NCI-H2196 treated with DMSO at 0.1 percent for 48 hours (cell line): Measurements from ENCODE around the gene NOTCH2.
"Not testable (repeated sequence)": the region's sequence is repeated elsewhere in the genome, so short reads cannot be mapped to it uniquely, and the experiment has no call there.

Source experiments
- DNase-seq: peaks from one replicate; lab custom pipeline; 2025; ENCODE audit not compliant: unreplicated experiment; lab: John Stamatoyannopoulos, UW

Gene NOTCH2

DNA sequence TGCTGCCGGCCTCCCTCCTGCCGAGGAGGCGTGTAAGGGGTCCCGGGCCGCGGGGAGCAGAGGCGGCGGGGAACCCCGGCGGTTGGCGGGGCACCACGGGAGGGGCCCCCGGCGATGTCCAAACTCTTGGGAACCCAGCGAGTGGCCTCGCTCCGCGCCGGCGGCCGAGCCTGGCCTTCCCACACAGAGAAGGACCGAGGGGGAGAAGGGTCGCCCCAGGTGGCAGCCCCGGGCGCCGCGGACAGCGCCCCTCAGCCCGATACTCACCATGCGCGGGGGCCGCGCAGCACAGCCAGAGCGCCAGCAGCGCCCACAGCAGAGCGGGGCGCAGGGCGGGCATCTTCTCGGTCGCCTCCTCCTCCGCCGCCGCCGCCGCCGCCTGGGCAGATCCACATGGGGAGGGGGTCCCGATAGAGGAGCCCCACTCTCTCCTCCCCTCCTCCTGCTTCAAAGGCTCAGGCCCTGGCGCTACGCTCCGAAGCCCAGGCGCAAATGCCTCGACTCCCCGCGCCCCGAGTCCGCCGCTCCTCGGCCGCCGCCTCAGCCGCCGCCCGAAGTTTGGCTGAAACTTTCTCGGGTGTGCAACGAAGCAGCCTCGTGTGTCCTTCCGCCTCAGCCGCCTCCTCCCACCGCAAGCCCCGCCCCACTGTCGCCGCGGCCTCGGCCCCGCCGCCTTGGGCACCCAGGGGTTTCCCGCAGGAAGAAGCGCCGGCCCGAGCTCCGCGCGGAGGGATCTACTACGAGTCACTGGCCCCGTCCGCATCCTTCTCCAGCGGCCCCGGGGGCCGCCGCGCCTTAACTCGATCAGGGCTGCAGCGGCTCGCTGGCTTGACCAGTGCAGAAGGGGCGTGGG, at the start of gene NOTCH2:
TSS of gene NOTCH2 (minus strand) at position 596 of the 853 bp plus-strand sequence. CDS start at position 340, 256 bp downstream.
- not testable (repeated sequence) for DNase-seq

DNA sequence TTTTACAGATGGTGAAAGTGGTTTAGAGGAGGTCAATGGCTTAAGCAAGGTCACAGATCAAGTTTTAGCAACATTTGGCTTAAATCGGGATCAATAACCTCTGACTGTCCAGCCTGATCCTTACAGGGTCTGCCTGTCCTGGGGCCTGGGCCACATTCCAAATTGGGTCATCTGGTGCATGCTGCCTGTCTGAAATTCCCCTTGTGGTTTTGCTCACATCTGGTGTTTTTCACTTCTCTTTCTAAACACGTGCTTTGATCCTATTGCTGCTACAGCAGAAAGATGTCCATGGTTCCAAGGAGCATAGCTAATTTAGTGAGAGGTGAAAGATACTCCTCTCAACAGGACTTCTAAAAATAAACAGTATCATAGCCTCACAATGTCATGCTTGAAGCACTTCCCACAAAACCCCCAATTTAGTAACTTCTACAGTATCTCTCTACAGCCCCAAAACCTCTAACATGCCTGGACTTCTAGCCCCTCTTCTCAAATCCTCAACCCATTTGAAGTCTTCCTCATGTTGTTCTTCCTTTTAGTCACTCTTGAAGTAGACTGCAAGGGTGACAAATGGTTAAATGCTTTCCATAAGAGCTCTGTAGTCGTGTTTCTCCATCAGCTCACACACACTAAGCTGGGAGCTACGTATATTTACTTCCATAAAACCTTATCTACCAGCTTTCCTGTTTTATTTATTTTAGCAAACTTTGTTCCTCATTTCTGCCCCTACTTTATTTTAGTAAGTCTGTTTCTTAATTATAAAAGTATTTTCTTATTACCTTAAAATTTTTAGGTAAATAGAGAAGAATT, 48.1 kb upstream of the NOTCH2 start:
- DNase-seq: not testable (repeated sequence)

DNA sequence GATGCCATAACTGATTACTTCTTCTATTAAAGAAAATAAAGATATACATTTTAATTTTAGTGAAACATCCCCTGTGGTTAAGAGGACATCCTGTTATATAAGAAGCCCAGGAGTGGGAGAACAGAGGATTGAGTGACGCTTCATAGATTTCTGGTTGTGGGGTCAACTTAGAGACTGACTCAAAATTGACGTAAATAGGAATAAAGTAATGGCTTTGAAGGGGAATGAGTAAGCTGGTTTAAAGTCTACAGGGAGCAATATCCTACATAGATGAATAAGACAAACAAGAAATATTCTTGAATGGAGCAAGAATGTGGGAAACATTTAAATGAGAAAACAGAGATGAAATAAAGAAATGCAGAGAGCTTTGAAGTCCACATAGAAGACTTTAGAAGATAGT, 46.6 kb upstream of the NOTCH2 start:
- DNase-seq: not testable (repeated sequence)

DNA sequence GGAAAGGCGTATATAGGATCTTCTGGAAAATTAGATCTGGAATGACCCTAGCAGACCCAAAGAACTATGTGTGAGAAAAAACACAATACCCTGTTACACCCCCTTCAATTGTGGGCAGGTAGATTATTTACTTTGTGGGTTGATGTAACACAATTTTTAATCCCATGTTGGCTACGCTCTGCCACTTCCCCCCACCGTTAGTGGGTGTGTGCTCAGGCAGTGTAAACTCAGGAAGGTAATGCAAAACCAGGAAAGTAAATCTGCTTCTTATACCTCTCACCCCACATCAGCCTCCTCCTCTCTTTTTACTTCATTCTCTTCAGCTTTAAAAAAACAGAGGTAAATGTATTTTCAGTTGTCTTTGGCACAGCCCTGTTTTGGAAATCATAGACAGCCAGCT, 43.7 kb upstream of the NOTCH2 start:
- DNase-seq: not testable (repeated sequence)

DNA sequence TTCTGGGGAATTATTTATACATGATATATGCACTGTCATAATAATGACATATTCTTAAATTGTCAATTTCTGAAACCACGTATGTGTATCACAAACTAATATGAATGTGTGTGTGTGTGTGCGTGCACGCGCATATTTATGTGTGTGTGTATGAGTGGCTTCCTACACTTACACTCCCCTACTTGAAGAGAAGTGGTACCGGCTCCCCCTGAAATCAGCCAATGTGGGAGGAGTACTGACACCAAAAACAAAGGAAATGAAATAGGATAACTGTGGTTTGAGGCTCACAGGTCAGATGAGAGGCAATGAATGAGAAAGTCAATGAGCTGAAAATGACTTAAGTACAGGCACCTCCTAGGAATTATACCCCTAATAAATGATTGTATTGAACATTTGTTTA, 42.8 kb upstream of the NOTCH2 start:
- DNase-seq: not testable (repeated sequence)

DNA sequence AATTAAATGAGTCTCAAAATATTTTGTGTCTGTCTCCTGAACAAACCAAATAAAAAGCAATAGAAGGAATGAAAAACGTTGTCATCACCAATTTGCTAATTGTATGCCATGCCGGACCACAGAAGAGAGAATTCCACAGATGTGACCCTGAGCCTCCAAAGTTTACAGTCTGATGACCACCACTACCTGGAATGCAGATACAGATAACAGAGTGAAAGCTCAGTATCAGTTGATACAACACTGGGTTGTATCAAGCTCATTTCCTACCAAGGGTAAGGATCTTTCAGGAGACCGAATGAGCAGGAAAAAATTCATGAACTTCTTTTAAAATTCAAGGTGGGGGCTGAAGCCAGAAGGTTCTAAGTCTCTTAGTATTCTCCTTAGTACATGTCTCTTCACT, 42.3 kb upstream of the NOTCH2 start:
- not testable (repeated sequence) for DNase-seq

DNA sequence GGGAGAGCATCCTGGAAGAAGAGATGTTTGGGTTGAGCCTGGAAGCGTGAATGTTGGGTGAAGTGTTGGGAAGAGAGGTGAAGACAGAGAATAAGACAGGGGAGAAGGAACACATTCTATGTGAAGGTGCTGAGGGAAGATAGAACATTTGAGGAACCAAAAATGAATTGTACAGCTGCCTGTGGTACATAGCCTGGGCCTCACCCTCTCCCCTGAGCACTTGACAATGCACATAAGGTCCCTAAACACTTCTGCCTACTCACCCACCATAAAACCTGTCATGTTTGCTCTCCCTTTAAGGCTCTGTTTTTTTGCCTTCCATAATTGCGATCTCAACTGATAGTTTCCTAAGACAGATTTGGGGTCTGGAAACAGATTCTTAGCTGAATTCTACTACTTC, 41.5 kb upstream of the NOTCH2 start:
- DNase-seq: not testable (repeated sequence)

DNA sequence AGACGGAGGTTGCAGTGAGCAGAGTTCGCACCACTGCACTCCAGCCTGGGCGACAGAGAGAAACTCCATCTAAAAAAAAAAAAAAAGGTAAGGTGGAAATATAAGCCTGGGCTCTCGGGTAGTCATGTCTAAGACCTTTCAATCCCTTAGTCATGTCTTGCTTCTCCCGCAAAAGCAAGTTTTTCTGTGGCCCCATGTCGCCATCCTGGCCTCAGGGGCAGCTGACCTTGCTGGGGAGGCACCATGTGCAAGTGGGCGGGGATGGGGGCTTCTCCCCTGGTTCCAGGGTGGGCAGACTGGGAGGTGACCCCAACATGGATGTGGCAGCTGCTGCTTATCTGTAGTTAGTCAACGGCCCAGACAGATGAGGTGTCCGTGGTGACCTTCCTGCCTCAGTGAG, 40.2 kb upstream of the NOTCH2 start:
- DNase-seq: not testable (repeated sequence)

DNA sequence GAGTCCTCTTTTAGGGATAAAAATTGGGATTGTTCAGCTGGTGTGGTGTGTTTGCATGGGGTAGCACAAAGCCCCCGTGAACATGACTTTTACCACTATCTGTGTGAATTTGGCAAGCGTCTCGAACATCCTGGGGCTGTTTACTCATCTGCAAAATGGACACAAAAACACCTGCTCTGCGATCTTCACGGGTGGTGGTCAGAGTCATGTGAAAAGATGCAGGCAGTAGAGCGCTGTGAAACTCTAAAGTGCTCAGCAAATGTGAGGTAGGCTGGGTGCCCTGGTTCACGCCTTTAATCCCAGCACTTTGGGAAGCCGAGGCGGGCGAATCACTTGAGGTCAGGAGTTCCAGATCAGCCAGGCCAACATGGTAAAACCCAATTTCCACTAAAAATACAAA, 39.7 kb upstream of the NOTCH2 start:
- DNase-seq: not testable (repeated sequence)

DNA sequence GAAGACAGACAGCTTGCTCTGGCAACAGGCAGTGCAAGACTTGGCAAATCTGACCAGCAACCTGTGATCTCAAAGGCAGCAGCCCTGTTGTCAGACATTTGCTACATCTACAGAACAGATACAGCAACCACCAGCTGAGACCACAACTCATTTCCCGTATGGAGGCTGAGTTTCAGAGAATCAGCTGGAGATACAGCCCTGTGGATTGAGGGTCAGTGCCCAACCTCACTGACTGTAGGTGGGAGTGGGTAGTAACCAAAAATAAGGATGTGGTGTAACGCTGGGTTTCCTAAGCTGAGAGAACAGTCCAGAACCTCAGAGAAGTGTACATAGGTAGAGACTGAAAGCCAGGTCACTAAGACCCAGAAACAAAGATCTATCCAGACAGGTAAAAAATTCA, 35.8 kb upstream of the NOTCH2 start:
- DNase-seq: not testable (repeated sequence)

DNA sequence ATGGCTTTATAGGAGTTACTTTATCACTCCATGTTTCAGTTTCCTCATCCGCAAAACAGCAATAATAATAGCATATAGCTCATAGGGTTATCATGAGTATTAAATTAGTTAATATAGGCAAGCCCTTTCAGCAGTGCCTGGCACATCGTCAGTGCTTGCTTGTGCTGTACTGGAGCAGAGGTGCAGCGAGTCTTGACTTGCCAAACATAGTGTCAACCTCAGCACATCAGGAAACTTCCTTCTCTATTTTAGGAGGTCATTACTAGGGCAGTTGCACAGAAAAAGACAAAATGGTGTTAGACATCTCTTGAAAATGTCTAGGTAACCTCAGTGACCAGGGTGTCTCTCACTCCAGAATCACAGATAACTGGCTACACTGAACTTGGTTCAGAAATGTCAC, 34.3 kb upstream of the NOTCH2 start:
- not testable (repeated sequence) for DNase-seq

DNA sequence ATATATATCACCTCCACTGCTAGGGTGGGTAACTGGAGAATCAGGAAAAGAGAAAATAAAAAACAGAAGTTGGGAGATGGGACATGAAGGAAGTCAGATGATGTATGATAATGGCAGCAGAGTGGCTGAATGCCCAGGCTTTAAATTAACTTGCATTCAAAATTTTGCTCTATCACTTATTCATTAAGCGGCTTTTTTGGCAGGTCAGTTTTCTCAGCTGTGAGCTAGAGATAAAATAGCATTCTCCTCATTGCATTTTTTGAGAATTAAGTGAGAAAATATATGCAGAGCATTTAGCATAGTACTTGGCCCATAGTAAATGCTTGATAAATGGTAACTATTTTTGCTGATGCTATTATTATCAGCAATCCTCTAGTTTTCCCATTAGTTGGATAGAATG, 32.1 kb upstream of the NOTCH2 start:
- not testable (repeated sequence) for DNase-seq

DNA sequence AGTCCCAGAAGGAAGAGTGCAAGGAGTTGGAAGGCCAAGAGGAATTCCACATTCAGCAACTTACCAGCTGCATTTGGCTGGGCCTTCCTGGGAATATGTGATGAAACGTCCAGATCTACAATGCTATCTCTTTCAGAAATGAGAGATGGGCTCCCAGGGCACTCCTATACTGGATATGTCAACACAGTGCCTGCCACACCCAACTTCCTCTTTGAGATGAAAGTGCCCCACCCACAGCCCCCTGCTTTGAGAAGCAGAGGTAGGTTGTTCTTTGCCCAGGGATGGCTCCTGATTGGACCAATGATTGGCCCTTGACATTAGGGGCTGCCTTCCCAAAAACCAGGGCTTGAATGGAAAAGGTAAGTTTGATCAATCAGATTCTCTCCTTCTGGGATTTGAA, 31.1 kb upstream of the NOTCH2 start:
- DNase-seq: not testable (repeated sequence)

DNA sequence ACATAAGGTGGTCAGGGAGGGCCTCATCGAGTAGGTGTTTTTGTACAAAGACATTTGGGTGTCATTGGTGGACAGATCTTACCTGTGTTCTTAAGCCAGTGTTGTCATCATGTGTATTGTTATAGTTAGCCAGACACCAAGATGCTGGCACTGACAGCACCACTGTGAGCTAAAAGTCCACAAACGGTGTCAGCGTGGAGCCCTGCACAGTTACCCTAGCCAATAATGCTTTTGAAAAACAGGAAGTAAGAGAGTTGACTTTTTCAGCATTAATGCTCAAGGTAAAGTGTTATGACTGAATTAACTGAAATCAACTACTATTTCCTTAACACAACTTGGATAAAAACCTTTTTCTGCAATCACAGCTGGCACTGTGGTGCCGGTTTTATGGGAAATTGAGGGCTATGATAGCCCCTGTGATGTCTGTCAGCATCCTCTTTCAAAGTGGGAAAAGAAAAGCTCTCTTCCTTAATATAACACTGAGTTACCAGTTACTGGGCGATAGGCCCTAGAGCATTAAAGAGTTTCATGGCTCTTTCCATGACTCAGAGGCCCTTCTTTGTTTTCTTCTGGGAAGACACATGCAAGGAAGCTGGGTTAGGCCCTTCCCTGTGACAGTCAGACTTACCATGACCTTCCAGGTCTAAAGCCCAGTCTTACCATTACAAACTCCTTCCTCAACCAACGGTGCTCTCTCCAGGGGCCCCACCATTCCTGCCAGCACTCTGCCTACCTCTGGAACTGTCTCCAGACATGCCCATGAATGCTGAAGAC, 29.7 kb upstream of the NOTCH2 start:
- not testable (repeated sequence) for DNase-seq

DNA sequence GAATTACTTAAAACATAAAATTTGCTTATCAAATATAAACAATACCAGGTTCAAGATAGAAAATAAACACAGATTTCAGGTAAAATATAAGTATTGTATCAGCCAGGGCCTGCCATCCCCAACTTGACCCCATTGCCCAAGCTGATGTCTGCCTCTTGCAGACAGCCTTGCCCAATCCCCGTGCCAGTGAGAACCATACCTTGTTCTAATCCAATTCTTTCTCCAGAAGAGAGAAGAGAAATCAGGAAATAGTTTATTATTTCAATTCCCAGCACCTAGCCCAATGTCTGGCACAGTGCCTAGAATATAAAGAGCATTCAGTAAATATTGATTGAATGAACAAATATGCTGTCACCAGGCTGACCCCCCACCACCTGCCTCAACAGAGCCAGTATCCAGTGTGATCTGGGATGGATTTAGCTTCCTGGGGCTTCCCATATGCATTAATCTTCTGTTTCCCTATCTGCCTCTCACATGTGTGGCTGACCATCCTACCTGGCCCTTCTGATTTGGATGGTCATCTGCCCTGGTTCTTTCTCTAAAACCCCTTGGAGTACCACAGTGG, 27.6 kb upstream of the NOTCH2 start:
- DNase-seq: not testable (repeated sequence)

DNA sequence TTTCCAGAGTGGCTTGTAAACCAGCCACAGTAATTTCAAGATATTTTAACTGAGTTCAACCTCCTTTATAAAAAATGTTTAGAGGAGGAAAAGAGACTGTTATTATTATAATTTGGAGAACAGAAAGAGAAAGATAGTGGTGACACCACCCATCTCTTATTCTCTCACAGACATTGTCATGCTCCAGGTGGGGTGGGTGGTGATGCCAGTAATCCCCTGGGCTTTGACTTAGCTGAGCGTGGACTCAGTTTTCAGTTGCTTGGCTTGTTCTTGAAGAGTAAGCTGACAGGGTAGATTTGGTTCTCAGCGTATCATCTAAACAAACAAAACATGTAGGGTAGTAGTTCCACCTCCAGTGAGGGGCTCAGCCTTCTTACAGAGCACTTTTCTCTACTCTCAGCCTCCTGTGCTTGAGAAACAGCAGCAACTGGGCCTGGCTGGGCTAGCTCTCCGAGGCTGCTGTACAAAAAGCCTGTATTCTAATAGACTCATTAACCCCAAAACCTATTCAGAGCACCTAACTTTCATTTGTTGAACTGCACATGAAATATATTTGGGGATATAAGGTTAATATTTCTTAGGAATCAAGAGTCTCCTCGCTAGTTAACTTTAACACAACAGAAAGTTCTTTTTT, 24.2 kb upstream of the NOTCH2 start:
- not testable (repeated sequence) for DNase-seq

DNA sequence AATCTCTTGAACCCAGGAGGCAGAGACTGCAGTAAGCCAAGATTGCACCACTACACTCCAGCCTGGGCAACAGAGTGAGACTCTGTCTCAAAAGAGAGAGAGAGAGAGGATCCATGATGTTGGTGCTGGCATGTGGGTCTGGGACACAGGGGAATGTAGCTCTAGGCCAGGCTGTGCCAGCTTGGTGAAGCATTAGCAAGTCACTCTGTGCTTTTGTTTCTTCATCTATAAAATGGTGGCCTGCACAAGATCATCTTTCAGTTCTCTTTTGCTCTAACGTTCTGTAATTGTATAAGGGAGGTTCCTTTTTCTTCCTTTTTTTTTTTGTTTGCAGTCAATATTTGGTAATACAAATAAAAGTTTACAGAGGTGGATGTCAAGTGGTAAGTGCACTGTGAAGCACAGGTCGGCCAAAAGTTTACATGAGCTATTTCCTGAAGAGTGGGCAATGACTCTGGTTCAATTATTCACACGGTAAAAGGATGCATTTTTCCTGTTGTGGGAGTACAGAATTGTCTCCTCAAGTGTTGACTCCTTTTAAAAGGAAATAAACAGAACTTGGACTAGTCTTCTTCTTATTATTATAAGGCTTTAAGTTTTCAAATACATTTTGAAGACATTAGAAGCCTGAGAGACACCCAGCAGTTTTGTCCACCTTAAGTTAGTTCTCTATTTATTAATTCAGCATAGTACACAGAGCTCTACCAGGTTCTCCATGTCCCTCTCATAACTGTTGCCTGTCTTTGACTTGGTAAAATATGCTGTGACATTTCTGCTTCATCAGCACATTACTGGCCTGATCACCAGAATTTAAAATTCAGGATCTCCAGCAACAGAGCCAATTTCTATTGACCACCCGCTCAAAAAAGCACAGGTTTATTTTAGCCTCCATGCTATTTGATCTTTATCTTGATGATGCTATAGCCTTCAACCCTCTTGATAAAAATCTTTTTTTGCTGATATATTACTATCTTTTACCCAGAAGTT, 23.1 kb upstream of the NOTCH2 start:
- not testable (repeated sequence) for DNase-seq

DNA sequence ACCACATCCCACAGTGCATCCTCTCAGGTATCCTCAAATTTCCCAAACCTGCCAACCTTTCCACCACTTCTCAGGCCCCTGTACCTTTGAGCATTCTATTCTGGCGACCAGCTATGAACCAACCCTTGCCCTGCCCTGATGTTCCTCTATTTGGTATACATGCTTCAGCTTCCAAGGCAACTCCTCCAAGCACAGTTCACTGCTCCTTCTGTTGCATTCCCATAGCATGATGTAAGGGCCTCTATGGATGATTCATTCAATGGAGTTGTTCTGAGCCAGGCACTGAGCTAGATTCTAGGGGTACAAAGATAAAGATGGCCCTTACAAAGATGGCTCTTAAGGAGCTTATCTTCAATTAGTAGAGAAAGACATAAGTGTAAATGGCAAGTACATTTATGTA, 21.4 kb upstream of the NOTCH2 start:
- not testable (repeated sequence) for DNase-seq

DNA sequence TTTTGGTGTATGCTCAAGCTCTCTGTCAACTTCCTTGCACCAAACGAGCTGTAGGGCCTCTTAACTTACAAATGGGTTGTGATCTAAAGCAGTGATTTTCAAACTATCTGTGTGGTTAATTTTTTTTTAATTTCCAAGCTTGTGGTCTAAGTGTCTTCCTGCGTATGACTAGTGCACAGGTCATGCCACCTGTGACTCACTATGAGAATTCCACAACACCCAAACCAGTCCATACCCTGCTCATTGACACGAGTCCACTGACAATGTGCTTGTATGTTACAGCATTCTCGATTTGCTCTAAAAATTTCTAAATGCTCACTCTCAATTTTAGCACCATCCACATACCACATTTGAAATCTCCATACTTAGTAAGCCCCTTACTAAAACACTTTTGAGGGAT, 18.5 kb upstream of the NOTCH2 start:
- DNase-seq: not testable (repeated sequence)
